Esophagus muscularis mucosa (tissue), 4 donors: Measurements from ENCODE around the gene IFFO2. TPM values are rescaled to one million over a fixed set of nuclear protein-coding genes. Genes with fewer than 3 reads are reported as not detected.

ENCODE experiments used
- DNase-seq: peaks from one replicate; pipeline ENCODE4 v3.0.0-alpha.2; 2017; ENCODE audit errors: extremely low spot score
- H3K27ac ChIP-seq, 4 donors: fragments of 200-600 bp; sonication (generic); replicated peaks in 1 of 4; 1 replicate in 3 of 4; 2 replicates in 1 of 4; pipeline ENCODE4 v1.5.1; 2016 to 2019; ENCODE audit warnings: mild to moderate bottlenecking in 1 of 4
- H3K27me3 ChIP-seq, 4 donors: fragments of 200-600 bp; sonication (generic); one replicate each; pipeline versions ENCODE4 v1.5.1 to v1.6.0; 2016 to 2019
- H3K36me3 ChIP-seq, 4 donors: fragments of 200-600 bp; sonication (generic); one replicate each; pipeline ENCODE4 v1.5.1; 2016 to 2019
- H3K4me1 ChIP-seq, 4 donors: fragments of 200-600 bp; sonication (generic); one replicate each; pipeline ENCODE4 v1.5.1; 2016 to 2019
- H3K4me3 ChIP-seq, 4 donors: fragments of 200-600 bp; sonication (generic); 1 replicate in 2 of 4; 2 replicates in 2 of 4; pipeline ENCODE4 v1.5.1; 2016 to 2019; ENCODE audit warnings: mild to moderate bottlenecking in 4 of 4, moderate library complexity in 1 of 4
- H3K9me3 ChIP-seq, 4 donors: fragments of 200-600 bp; sonication (generic); 1 replicate in 3 of 4; 2 replicates in 1 of 4; pipeline ENCODE4 v1.5.1; 2016 to 2019
- CTCF ChIP-seq, 3 experiments: fragments of 200-600 bp in 2 of 3; fragments of 450-650 bp in 1 of 3; sonication (generic) in 2 of 3; IDR thresholded peaks; one replicate each; pipeline ENCODE4 v1.5.1; 2017 to 2019; ENCODE audit warnings: antibody characterized with exemption in 3 of 3, mild to moderate bottlenecking in 2 of 3, moderate library complexity in 1 of 3
- EP300 ChIP-seq: sonication (generic); formaldehyde crosslinking; IDR thresholded peaks from one replicate; pipeline ENCODE4 v1.6.1; 2017; ENCODE audit warnings: antibody characterized with exemption
- POLR2A ChIP-seq: fragments of 450-650 bp; IDR thresholded peaks from one replicate; pipeline ENCODE4 v1.6.1; 2017; ENCODE audit warnings: antibody characterized with exemption, moderate library complexity, mild to moderate bottlenecking, low read depth
- POLR2AphosphoS5 ChIP-seq, 2 donors: sonication (generic); formaldehyde crosslinking; IDR thresholded peaks; one replicate each; pipeline ENCODE4 v1.6.1; 2017; ENCODE audit warnings: antibody characterized with exemption in 2 of 2
- WGBS: methylation state at CpG from one replicate; pipeline ENCODE4 v1.1.5; 2018; 5-methylcytosine and 5-hydroxymethylcytosine counted together
- intact Hi-C: fragments of 100-400 bp; cut with DNase I; formaldehyde crosslinking; loops from one replicate; pipeline ENCODE4 v1.15.1; 2023
- total RNA-seq, 4 donors: library from RNA; depleted of rRNA; stranded (reverse); fragments of >200 nt; gene quantifications; one replicate each; pipeline versions ENCODE4 v1.1.0 to v1.2.1, GENCODE V29; 2016

The IFFO2 gene
- total RNA-seq, 4 donors from 2014 or later: 9.6 to 40.3 (median 16.3) TPM

DNA sequence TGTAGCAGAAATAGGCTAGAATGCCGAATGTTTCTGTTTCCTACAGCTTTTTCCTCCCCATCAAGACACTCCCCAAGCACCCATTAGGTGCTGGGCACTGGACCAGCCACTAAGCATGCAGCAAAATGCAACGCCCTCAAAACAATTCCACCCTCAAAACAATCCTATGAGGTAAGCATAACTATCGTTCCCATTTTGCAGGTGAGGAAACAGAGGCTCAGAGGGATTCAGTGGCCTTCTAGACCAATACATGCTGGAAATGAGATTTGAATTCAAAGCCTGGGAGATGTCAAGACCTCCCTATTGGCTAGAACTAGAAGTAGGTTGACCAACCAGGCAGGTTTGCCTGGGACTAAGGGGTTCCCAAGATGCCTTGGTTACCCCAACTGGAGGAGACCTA lies 43.9 kb downstream of the IFFO2 start:
- Histone ChIP-seq H3K36me3 (peaks cover 17 to 75% (median 68%) of the 10 kb centered on the region in 4 donors), H3K4me1 (peaks cover 28 to 41% (median 31%) of the 10 kb centered on the region in 4 donors), H3K9me3 (no peaks in the 10 kb centered on the region), H3K4me3 (no peak overlapping the region), H3K27me3 (no peaks in the 10 kb centered on the region), H3K27ac (peak overlapping the region in 3 of 4 donors; percentile 52 to 69 (median 66))
- intact Hi-C loops: no loop called here
- TF ChIP-seq POLR2AphosphoS5 (IDR thresholded peaks at IDR 0.05) (no peak), EP300 (no peak), CTCF (IDR thresholded peaks at IDR 0.05) (no peak), POLR2A (no peak)
- 69% methylated on average over 3 of the region's 3 CpGs for WGBS
- DNase-seq: no peak

DNA sequence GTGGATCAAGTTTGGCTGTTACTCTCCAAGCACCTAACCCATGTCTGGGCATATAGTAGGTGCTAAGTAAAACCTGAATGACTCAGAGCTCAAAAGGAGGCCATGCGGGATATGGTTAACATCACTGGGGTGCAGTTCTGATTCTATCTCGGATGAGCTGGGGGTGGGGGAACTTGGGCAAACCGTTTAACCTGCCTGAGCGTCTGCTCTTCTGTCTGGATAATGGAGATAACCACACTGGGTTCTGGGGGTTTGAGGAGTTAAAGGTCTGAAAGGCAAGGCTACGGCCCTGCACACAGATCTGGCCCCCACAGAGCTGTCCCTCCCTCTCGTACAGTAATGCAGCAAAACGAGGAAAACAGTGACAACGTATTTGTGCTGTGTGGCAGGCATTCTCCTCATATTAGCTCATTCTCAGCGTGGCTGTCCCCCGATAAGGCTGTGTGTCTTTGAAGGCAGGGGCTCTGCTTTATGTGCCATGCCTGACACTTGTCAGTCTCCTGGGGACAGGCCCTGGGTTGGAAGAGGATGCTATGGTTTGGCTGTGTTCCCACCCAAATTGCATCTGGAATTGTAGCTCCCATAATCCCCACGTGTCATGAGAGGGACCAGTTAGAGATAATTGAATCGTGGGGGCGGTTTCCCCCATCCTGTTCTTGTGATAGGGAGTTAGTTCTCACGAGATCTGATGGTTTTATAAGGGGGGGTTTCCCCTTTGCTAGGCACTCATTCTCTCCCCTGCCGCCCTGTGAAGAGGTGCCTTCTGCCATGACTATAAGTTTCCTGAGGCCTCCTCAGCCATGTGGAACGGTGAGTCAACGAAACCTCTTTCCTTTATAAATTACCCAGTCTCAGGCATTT lies 47.3 kb downstream of the IFFO2 start:
- Histone ChIP-seq H3K4me1 (peaks cover 22 to 40% (median 34%) of the 10 kb centered on the region in 4 donors), H3K9me3 (no peaks in the 10 kb centered on the region), H3K36me3 (peaks cover 17 to 56% (median 48%) of the 10 kb centered on the region in 4 donors), H3K4me3 (no peak overlapping the region), H3K27me3 (no peaks in the 10 kb centered on the region), H3K27ac (peak overlapping the region in 2 of 4 donors; percentile 73 to 74)
- intact Hi-C loops: loop anchor here (5.0 kb wide), 1 partner anchor 63 kb away; no protein-coding TSS in a partner anchor
- TF ChIP-seq CTCF (IDR thresholded peaks at IDR 0.05) (no peak), POLR2AphosphoS5 (IDR thresholded peaks at IDR 0.05) (no peak), POLR2A (no peak), EP300 (no peak)
- WGBS: 75% methylated on average over 17 of the region's 17 CpGs
- no peak for DNase-seq

- H3K36me3 ChIP-seq: peaks cover 17 to 56% (median 48%) of the 10 kb centered on the region in 4 donors
- 43% methylated on average over 14 of the region's 22 CpGs for WGBS
- DNase-seq: no peak
- peak overlapping the region in 1 of 4 donors; percentile 17 for H3K4me3 ChIP-seq
- no peaks in the 10 kb centered on the region for H3K9me3 ChIP-seq
- TF ChIP-seq POLR2A: no peak
- no peak for TF ChIP-seq EP300
- no peak for TF ChIP-seq CTCF (IDR thresholded peaks at IDR 0.05)
- TF ChIP-seq POLR2AphosphoS5 (IDR thresholded peaks at IDR 0.05): no peak
- intact Hi-C loops: loop anchor here (5.0 kb wide), 1 partner anchor 64 kb away; no protein-coding TSS in a partner anchor
- H3K4me1 ChIP-seq: peaks cover 22 to 41% (median 33%) of the 10 kb centered on the region in 4 donors
- peak overlapping the region; percentile 67 to 79 (median 74) for H3K27ac ChIP-seq
- H3K27me3 ChIP-seq: no peaks in the 10 kb centered on the region
Measured at GRCh38 chr1:18907917-18908845, 48.3 kb downstream of the IFFO2 start.

GRCh38 chr1:18907021-18907916 lies 49.2 kb downstream of the IFFO2 start:
- H3K9me3 ChIP-seq: no peaks in the 10 kb centered on the region
- peak overlapping the region in 2 of 4 donors; percentile 13 to 17 for H3K4me3 ChIP-seq
- WGBS: 33% methylated on average over 15 of the region's 16 CpGs
- TF ChIP-seq CTCF (IDR thresholded peaks at IDR 0.05): peak; percentile 78 to 89 (median 81)
- TF ChIP-seq POLR2A: no peak
- no peak for TF ChIP-seq EP300
- peak; percentile 6 to 29 for TF ChIP-seq POLR2AphosphoS5 (IDR thresholded peaks at IDR 0.05)
- no peak for DNase-seq
- H3K27me3 ChIP-seq: no peaks in the 10 kb centered on the region
- intact Hi-C loops: loop anchor here (5.0 kb wide), 1 partner anchor 65 kb away; no protein-coding TSS in a partner anchor
- peaks cover 17 to 56% (median 48%) of the 10 kb centered on the region in 4 donors for H3K36me3 ChIP-seq
- H3K4me1 ChIP-seq: peaks cover 23 to 36% (median 29%) of the 10 kb centered on the region in 4 donors
- H3K27ac ChIP-seq: peak overlapping the region; percentile 67 to 79 (median 74)
